GM23338 (cell line): ENCODE measurements around the gene HOATZ. TPM values are rescaled to one million over a fixed set of nuclear protein-coding genes. Genes with fewer than 3 reads are reported as not detected.

ENCODE experiments used
- ATAC-seq: fragments of 200-7000 bp; cut with Tn5 transposase; 3 replicates; pipeline ENCODE4 v1.9.1; 2020
- DNase-seq: peaks from one replicate; pipeline ENCODE4 v3.0.0-alpha.2; 2015; ENCODE audit warnings: low spot score
- H2AFZ ChIP-seq: fragments of 200-600 bp; sonication (generic); 2 replicates; pipeline ENCODE4 v1.8.0; 2016; ENCODE audit warnings: antibody characterized with exemption, mild to moderate bottlenecking, moderate library complexity
- H3F3A ChIP-seq: fragments of 200-600 bp; sonication (generic); replicated peaks from 2 replicates; pipeline ENCODE4 v1.8.0; 2017; ENCODE audit warnings: antibody characterized with exemption, mixed run types, low read depth
- H3K27ac ChIP-seq: fragments of 200-600 bp; sonication (generic); 2 replicates; pipeline ENCODE4 v1.6.1; 2016; ENCODE audit warnings: low read depth
- H3K27me3 ChIP-seq: fragments of 200-600 bp; sonication (generic); 2 replicates; pipeline ENCODE4 v1.8.0; 2016; ENCODE audit warnings: mild to moderate bottlenecking, mixed run types, moderate library complexity; ENCODE audit not compliant: insufficient read depth
- H3K36me3 ChIP-seq: fragments of 200-600 bp; sonication (generic); 2 replicates; pipeline ENCODE4 v1.8.0; 2016; ENCODE audit warnings: mild to moderate bottlenecking; ENCODE audit not compliant: insufficient read depth
- H3K4me1 ChIP-seq: fragments of 200-600 bp; sonication (generic); 2 replicates; pipeline ENCODE4 v1.8.0; 2016; ENCODE audit warnings: mild to moderate bottlenecking, moderate library complexity; ENCODE audit not compliant: insufficient read depth
- H3K4me2 ChIP-seq: fragments of 200-600 bp; sonication (generic); 2 replicates; pipeline ENCODE4 v1.7.1; 2017; ENCODE audit warnings: mixed run types
- H3K4me3 ChIP-seq: fragments of 200-600 bp; sonication (generic); 2 replicates; pipeline ENCODE4 v1.6.1; 2016; ENCODE audit warnings: mixed run types
- H3K79me2 ChIP-seq: fragments of 200-600 bp; sonication (generic); replicated peaks from 2 replicates; pipeline ENCODE4 v1.8.0; 2017; ENCODE audit warnings: mild to moderate bottlenecking; ENCODE audit not compliant: insufficient read depth
- H3K9me2 ChIP-seq: fragments of 200-600 bp; sonication (generic); 2 replicates; pipeline ENCODE4 v1.8.0; 2017; ENCODE audit not compliant: insufficient read depth
- H4K20me1 ChIP-seq: fragments of 200-600 bp; sonication (generic); replicated peaks from 2 replicates; pipeline ENCODE4 v1.8.0; 2017; ENCODE audit warnings: mild to moderate bottlenecking; ENCODE audit not compliant: insufficient read depth
- H3K27ac Mint-ChIP-seq: 2 replicates; pipeline ENCODE4 v1.8.0; 2020; ENCODE audit warnings: inconsistent platforms, mild to moderate bottlenecking, moderate library complexity, mixed read lengths
- H3K27me3 Mint-ChIP-seq: 3 replicates; pipeline ENCODE4 v1.8.0; 2022; ENCODE audit warnings: low read depth, mild to moderate bottlenecking, moderate library complexity, mixed read lengths, inconsistent platforms; ENCODE audit not compliant: insufficient read depth, poor library complexity
- H3K36me3 Mint-ChIP-seq: 3 replicates; pipeline ENCODE4 v1.8.0; 2021; ENCODE audit warnings: low read depth, mild to moderate bottlenecking, inconsistent platforms, moderate library complexity, mixed read lengths
- H3K4me1 Mint-ChIP-seq: 3 replicates; pipeline ENCODE4 v1.8.0; 2020; ENCODE audit warnings: mild to moderate bottlenecking, inconsistent platforms, mixed read lengths
- H3K4me3 Mint-ChIP-seq: 3 replicates; pipeline ENCODE4 v1.8.0; 2021; ENCODE audit warnings: moderate library complexity, mild to moderate bottlenecking, inconsistent platforms, mixed read lengths
- H3K9me3 Mint-ChIP-seq: 3 replicates; pipeline ENCODE4 v1.8.0; 2020; ENCODE audit warnings: moderate library complexity, mild to moderate bottlenecking, inconsistent platforms, mixed read lengths
- CREB1 ChIP-seq: fragments of 250-450 bp; sonication (Bioruptor Pico); IDR thresholded peaks from 2 replicates; pipeline ENCODE4 v1.5.0; 2020; ENCODE audit warnings: low read depth, mild to moderate bottlenecking, moderate library complexity
- EZH2phosphoT487 ChIP-seq: fragments of 200-600 bp; sonication (generic); IDR thresholded peaks from one replicate; pipeline ENCODE4 v1.8.1; 2018; ENCODE audit warnings: antibody characterized with exemption; ENCODE audit not compliant: unreplicated experiment
- JUNB ChIP-seq: IDR thresholded peaks from one replicate; pipeline ENCODE4 v1.6.1; 2016; ENCODE audit warnings: antibody characterized with exemption; ENCODE audit not compliant: unreplicated experiment
- NANOG ChIP-seq: IDR thresholded peaks from 2 replicates; pipeline ENCODE4 v1.6.1; 2016; ENCODE audit warnings: antibody characterized with exemption, borderline replicate concordance
- POLR2AphosphoS5 ChIP-seq: IDR thresholded peaks from 2 replicates; pipeline ENCODE4 v1.6.1; 2016; ENCODE audit warnings: antibody characterized with exemption, low read depth
- REST ChIP-seq: IDR thresholded peaks from one replicate; pipeline ENCODE4 v1.6.1; 2018; ENCODE audit warnings: antibody characterized with exemption; ENCODE audit not compliant: unreplicated experiment
- STAT1 ChIP-seq: IDR thresholded peaks from one replicate; pipeline ENCODE4 v1.6.1; 2016; ENCODE audit warnings: antibody characterized with exemption; ENCODE audit not compliant: unreplicated experiment
- ZNF114 ChIP-seq: fragments of 250-450 bp; sonication (Bioruptor Pico); IDR thresholded peaks from 2 replicates; pipeline ENCODE4 v1.5.0; 2020; ENCODE audit warnings: mild to moderate bottlenecking, moderate library complexity
- ZNF331 ChIP-seq: fragments of 250-450 bp; sonication (Bioruptor Pico); IDR thresholded peaks from 2 replicates; pipeline ENCODE4 v1.5.0; 2020; ENCODE audit warnings: low read depth, mild to moderate bottlenecking, moderate library complexity
- ZNF462 ChIP-seq: fragments of 250-450 bp; sonication (Bioruptor Pico); IDR thresholded peaks from 2 replicates; pipeline ENCODE4 v1.5.0; 2020; ENCODE audit warnings: mild to moderate bottlenecking, moderate library complexity
- polyA plus RNA-seq: library from polyadenylated mRNA; unstranded; fragments of >200 nt; fragmentation: Nextera tagmentation; extraction: Ambion mirVana; gene quantifications from 2 replicates; pipeline ENCODE4 v1.2.1, GENCODE V29; 2016
- total RNA-seq: library from RNA; depleted of rRNA; stranded (reverse); fragments of >200 nt; shearing (Covaris generic); gene quantifications from 2 replicates; pipeline ENCODE4 v1.2.3, GENCODE V29; 2014
- TF ChIP-seq, protein P1 (sequence below), 2 experiments: fragments of 200-600 bp in 1 of 2; sonication (generic) in 1 of 2; conservative IDR thresholded peaks; 2 replicates each; pipeline versions ENCODE4 v1.5.1 to v1.6.1; 2016 to 2017; ENCODE audit warnings: antibody characterized with exemption in 2 of 2, low read depth in 2 of 2, mild to moderate bottlenecking in 2 of 2, moderate library complexity in 1 of 2

The HOATZ gene
- total and polyA plus RNA-seq, 2 experiments from 2014 or later: not detected

- no peaks in the 10 kb centered on the region for H3K9me3 Mint-ChIP-seq
- Histone ChIP-seq H3K27ac (no peak overlapping the region), H4K20me1 (no peaks in the 10 kb centered on the region), H3K79me2 (no peaks in the 10 kb centered on the region), H2AFZ (no peak overlapping the region), H3K27me3 (no peaks in the 10 kb centered on the region), H3K9me2 (no peaks in the 10 kb centered on the region), H3K4me3 (no peak overlapping the region), H3K36me3 (no peaks in the 10 kb centered on the region), H3K4me1 (peaks cover 7% of the 10 kb centered on the region; the same call in 1 of the 2 replicates), H3K4me2 (no peak overlapping the region), H3F3A (no peaks in the 10 kb centered on the region)
- DNase-seq (no peak), ATAC-seq (no peak)
- TF ChIP-seq NANOG (no peak), JUNB (no peak)
- H3K36me3 Mint-ChIP-seq: no peaks in the 10 kb centered on the region
- H3K27me3 Mint-ChIP-seq: no peaks in the 10 kb centered on the region
- H3K27ac Mint-ChIP-seq: no peak overlapping the region
- H3K4me3 Mint-ChIP-seq: no peak overlapping the region
- H3K4me1 Mint-ChIP-seq: peaks cover 7% of the 10 kb centered on the region; the same call in 2 of the 3 replicates
These were observed 8.8 kb downstream of the HOATZ start for GRCh38 chr11:111523343-111523742.

- no peak overlapping the region for H3K27ac ChIP-seq
- H3K27me3 ChIP-seq: no peaks in the 10 kb centered on the region
- H3K4me2 ChIP-seq: no peak overlapping the region
- H3K4me1 ChIP-seq: peaks cover 7% of the 10 kb centered on the region; the same call in 1 of the 2 replicates
- Mint-ChIP-seq H3K27me3 (no peaks in the 10 kb centered on the region), H3K9me3 (no peaks in the 10 kb centered on the region), H3K36me3 (no peaks in the 10 kb centered on the region), H3K4me1 (peaks cover 7% of the 10 kb centered on the region; the same call in 2 of the 3 replicates), H3K4me3 (no peak overlapping the region), H3K27ac (no peak overlapping the region)
- no peak overlapping the region for H3K4me3 ChIP-seq
- no peaks in the 10 kb centered on the region for H3F3A ChIP-seq
- no peak for DNase-seq
- H3K36me3 ChIP-seq: no peaks in the 10 kb centered on the region
- ATAC-seq: no peak
- TF ChIP-seq, protein P1, sequence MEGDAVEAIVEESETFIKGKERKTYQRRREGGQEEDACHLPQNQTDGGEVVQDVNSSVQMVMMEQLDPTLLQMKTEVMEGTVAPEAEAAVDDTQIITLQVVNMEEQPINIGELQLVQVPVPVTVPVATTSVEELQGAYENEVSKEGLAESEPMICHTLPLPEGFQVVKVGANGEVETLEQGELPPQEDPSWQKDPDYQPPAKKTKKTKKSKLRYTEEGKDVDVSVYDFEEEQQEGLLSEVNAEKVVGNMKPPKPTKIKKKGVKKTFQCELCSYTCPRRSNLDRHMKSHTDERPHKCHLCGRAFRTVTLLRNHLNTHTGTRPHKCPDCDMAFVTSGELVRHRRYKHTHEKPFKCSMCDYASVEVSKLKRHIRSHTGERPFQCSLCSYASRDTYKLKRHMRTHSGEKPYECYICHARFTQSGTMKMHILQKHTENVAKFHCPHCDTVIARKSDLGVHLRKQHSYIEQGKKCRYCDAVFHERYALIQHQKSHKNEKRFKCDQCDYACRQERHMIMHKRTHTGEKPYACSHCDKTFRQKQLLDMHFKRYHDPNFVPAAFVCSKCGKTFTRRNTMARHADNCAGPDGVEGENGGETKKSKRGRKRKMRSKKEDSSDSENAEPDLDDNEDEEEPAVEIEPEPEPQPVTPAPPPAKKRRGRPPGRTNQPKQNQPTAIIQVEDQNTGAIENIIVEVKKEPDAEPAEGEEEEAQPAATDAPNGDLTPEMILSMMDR (conservative IDR thresholded peaks at IDR 0.05; ENCODE audit: low read depth in 2 of 2): no peak
- TF ChIP-seq POLR2AphosphoS5 (no peak), ZNF114 (CRISPR knock-in tag) (no peak), EZH2phosphoT487 (no peak), NANOG (no peak), ZNF331 (CRISPR knock-in tag) (no peak), CREB1 (CRISPR knock-in tag) (no peak), ZNF462 (CRISPR knock-in tag) (no peak), STAT1 (no peak), JUNB (no peak), REST (no peak)
- no peak overlapping the region for H2AFZ ChIP-seq
- H3K79me2 ChIP-seq: no peaks in the 10 kb centered on the region
- H4K20me1 ChIP-seq: no peaks in the 10 kb centered on the region
- no peaks in the 10 kb centered on the region for H3K9me2 ChIP-seq
These were observed 9.5 kb downstream of the HOATZ start for GRCh38 chr11:111524056-111524455.
